HG03175 (cell line): ENCODE results near the gene TSPEAR.

Experiments used
- ATAC-seq: cut with Tn5 transposase; IDR thresholded peaks from one replicate; pipeline ENCODE4 v1.9.1; 2021; ENCODE audit warnings: mild to moderate bottlenecking, moderate library complexity; ENCODE audit not compliant: unreplicated experiment

Gene TSPEAR

DNA sequence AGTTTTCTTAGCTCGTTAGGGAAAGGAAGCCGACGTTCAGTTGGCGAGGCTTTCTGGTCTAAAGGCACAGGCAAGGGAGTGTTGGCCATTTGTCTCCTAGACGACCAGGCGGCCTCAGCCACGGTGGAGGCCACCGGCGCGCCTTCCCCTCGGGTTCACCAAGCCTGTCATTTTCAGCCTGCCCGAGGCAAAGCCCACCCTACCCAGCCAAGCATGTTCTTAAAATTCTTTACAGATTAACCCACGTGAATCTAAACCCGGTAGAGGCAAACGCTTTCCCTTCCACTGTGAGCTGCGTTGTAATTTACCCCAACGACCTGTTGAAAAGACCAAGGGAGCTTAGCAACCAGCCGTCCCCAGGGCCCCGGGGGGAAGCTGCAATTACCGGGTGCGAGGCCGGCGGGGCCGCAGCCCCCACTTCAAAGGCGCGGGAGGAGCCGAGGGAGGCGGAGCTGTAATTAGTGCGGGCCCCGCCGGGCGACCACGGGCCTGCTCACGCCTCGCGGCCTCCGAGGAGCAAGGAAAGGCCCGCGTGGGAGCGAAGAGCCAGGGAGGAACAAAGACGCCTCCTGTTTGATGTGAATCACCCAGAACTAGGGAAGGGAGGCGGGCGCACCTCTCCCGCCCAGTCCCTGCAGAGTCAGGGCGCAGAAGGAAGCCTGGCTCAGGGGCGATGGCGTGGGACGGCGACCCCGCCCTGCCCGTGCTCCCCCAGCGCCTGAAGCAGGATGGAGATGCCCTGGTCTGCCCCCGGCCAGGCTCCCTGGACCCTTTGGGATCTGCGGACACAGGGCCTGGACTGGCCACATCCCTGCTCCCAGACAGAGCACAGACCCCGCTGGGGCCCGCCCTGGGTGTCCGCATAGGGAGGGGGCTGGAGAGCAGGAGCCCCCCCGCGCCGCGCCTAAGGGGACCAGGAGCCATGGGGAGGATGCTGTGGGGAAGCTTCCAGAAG, 12.1 kb upstream of the TSPEAR start:
- no peak for ATAC-seq

DNA sequence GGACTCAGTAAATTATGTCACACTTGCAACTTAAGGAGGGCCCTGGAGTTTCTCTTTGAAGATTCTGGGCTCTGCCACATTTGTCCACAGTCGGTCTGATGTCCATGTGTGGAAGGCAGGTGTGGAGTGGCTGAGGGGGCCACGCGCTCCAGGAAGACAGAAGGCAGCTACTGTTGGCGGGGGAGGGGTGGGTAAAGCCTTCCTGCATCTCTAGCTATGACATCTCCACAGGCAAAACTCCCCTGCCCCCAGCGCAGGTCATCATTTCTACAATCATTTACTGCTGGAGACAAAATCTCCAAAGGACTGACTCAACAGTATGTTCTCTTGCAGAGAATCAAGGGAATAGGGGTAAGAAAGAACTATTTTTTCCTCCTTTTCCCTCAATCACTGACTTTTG, 11.4 kb upstream of the TSPEAR start:
- ATAC-seq: no peak

DNA sequence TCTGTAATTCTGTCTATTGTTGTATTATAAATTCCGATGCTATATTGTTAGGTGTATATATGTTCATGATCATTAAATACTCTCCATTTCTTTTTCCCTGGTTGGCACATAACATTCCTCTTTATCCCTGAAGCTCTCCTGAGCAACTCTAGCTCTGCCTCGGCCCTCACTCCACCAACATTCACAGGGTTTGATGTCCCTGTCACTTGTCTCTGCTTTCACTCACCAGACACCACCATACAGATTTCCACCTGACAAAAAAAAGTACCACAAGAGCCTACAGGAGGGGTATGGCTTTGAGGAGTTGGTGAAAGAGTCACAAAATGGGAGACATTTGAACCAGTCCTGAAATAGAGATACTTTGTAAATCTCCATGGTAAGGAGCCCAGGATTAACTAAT, 8.8 kb upstream of the TSPEAR start:
- ATAC-seq: no peak

- ATAC-seq: no peak
Observed at GRCh38 chr21:44718571-44718970, 7.2 kb upstream of the TSPEAR start.

GRCh38 chr21:44718093-44718492, 6.7 kb upstream of the TSPEAR start:
- ATAC-seq: no peak

DNA sequence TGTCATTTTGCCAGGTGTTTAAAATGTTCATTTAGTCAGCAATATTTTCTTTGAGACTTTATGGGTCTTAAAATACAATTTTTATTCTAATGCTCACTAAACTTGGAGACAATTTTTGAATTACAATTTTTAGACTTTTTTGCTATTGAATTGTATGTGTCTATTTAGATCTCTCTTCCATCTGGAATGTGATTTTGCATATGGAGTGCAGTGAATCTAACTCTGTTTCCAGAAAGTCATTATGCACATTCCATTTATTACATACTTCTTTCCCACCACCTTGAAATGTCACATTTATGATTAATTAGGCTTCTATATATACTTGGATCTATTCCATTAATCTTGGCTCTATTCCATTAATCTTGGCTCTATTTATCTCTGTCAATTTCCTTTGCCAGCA, 5.6 kb upstream of the TSPEAR start:
- no peak for ATAC-seq

DNA sequence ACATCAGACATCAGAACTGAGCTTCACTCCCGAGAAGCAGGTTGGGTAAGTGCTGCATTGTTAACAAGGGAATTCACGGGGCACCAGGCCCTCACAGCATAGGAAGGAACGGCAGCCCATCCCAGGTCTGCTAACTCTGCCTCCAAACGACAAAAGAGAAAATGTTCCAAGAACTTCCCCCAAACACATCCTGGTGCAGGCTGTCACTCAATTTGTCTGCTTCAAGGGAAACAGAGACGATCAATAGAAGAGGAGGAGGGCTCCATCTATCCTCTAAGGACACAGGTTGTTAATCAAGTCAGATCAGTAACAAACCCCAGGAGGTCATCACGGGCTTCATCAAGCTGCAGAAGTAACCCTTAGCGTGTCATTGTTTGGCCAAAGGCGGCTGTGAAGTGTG, 3.5 kb upstream of the TSPEAR start:
- ATAC-seq: no peak

- ATAC-seq: no peak
Observed at GRCh38 chr21:44713846-44714245, 2.5 kb upstream of the TSPEAR start.

- ATAC-seq: no peak
Observed at GRCh38 chr21:44713130-44713529, 1.8 kb upstream of the TSPEAR start.

DNA sequence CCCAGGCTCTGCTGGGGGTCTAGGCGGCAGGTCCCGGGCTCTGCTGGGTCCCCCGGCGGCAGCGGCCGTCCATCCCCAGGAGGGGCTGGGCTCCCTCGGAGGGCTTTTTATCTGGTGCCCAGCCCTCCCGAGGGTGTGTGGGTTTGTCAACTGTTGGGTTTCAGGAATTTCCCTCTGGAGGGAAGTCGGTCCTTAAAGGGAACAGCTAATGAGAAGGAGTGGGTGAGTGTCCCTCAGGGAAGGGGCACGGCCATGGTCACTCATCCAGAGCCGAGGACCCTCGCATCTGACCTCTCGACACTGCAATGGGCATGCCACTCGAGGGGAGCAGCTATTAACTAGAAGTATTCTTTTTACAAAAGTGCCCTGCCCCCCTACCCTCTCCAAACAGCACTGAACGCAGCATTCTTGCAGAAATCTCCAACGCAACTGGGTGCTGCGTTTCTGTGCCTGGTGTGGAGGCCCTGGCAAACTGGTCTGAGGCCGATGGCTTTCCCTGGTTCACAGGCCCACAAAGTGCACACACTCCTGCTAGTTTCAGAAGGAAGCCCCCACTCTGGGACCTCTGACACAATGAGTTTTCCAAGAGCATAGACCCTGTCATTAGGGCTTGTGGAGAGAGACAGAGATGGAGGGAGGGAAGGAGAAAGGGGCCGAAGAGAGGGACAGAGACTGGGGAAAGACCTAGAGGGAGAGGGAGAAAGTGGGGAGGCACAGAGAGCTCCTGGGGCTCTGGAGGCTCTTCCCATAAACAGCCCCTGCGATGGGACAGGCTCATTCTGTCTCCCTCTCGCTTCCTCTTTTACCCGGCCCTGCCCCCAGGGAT, 1.0 kb upstream of the TSPEAR start:
- no peak for ATAC-seq

DNA sequence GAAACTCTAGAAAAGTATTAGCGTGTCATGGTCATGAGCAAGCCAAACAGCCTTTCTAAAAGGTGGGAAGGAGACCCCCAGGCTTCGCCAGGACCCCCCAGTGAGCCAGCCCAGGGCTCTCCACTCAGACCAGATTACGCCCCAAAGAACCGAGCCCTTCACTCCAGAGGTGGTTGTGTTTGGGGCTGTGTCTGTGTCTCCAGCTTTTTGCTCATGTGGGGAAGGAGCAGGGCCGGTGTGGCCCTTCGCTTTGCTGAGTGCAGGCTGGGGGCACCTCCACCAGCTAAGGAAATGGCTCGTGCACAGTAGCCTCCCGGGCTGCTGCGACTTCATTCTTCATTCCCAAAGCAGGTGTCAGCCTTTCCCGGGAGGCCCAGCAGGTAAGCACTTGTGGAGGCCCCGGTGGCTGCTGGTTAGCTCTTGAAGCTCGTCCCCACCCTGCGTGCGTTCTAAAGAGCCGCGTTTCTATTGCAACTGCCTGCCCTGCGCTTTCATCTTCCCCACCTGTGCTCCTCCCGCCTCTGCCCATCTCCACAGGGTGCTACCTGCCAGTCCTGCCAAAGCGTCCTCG, 531 bp downstream of the TSPEAR start:
- no peak for ATAC-seq

GRCh38 chr21:44710294-44710665, 1.1 kb downstream of the TSPEAR start:
- no peak for ATAC-seq

GRCh38 chr21:44709426-44710293, 1.7 kb downstream of the TSPEAR start:
- no peak for ATAC-seq

DNA sequence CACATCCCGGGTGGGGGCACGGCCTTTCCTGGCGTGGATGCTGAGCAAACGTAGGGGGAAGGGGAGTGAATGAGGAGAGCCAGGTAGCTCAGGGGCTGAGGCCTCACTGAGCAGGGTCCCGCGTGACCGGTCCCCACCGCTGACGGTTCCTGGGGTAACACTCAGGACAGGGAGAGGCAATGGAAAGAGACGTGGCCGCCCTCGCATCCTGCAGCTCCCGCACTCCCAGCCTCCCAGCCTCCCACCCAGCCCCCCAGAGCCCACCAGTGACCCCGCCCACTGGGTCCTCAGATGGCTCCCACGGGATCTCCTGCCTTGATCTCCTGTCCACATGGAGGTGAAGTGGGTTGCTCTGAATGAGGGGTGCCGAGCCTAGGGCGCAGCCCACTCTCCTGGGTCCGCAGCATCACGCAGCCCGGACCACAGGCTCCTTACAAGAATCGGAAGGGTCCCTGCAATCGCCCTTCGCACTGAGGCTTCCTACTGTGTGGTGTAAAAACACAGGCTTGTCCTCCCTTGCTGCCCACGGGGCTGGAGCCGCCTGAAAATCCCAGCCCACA, 2.4 kb downstream of the TSPEAR start:
- no peak for ATAC-seq

- ATAC-seq: no peak
Observed at GRCh38 chr21:44708213-44708865, 3.0 kb downstream of the TSPEAR start.

- no peak for ATAC-seq
Observed at GRCh38 chr21:44706706-44707581, 4.4 kb downstream of the TSPEAR start.

- ATAC-seq: no peak
Observed at GRCh38 chr21:44706026-44706705, 5.2 kb downstream of the TSPEAR start.

DNA sequence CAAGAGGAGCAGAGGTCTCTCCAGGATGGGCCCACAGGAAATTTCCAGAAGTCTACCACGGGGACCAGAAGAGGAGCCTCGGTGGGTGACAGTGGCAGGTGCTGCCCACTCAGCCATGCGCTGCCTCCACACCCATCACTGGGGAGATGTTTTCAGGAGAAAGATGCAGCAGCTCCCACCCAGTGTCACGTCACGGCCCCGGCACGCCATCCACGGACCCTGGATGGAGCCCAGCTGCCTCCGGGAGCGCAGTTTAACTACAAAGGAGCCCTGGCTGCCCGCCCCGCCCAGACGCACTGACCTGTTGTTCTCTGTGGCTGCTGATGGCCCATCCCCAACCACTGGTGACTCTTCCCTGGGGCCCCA, 6.8 kb downstream of the TSPEAR start:
- no peak for ATAC-seq
